Parathyroid adenoma (tissue), 2 donors: ENCODE data around the gene ZNF677.
"Not testable (repeated sequence)": the region's sequence is repeated elsewhere in the genome, so short reads cannot be mapped to it uniquely, and the experiment has no call there.

ENCODE experiments used
- H2AFZ ChIP-seq: fragments of 300-600 bp; sonication (generic); one replicate; pipeline ENCODE4 v1.7.0; 2017; ENCODE audit warnings: antibody characterized with exemption, mild to moderate bottlenecking
- H3K27ac ChIP-seq: fragments of 300-600 bp; sonication (generic); one replicate; pipeline ENCODE4 v1.7.0; 2017
- H3K27me3 ChIP-seq: fragments of 300-600 bp; sonication (generic); one replicate; pipeline ENCODE4 v1.7.0; 2017; ENCODE audit warnings: low read length; ENCODE audit not compliant: control insufficient read depth, insufficient read depth
- H3K36me3 ChIP-seq: fragments of 300-600 bp; sonication (generic); one replicate; pipeline ENCODE4 v1.7.0; 2017; ENCODE audit warnings: low read length; ENCODE audit not compliant: control insufficient read depth, insufficient read depth
- H3K4me1 ChIP-seq: fragments of 300-600 bp; sonication (generic); one replicate; pipeline ENCODE4 v1.7.0; 2017; ENCODE audit warnings: control low read depth
- H3K4me2 ChIP-seq: fragments of 300-600 bp; sonication (generic); one replicate; pipeline ENCODE4 v1.7.0; 2017; ENCODE audit warnings: low read length
- H3K4me3 ChIP-seq: fragments of 300-600 bp; sonication (generic); one replicate; pipeline ENCODE4 v1.7.0; 2017; ENCODE audit warnings: low read depth, low read length
- H3K79me2 ChIP-seq: fragments of 300-600 bp; sonication (generic); one replicate; pipeline ENCODE4 v1.7.0; 2017; ENCODE audit warnings: control low read depth
- H3K9ac ChIP-seq: fragments of 300-600 bp; sonication (generic); one replicate; pipeline ENCODE4 v1.7.0; 2017; ENCODE audit warnings: mild to moderate bottlenecking
- H3K9me3 ChIP-seq: fragments of 300-600 bp; sonication (generic); one replicate; pipeline ENCODE4 v1.7.0; 2017; ENCODE audit warnings: low read length; ENCODE audit not compliant: control insufficient read depth
- CTCF ChIP-seq: fragments of 300-600 bp; sonication (generic); IDR thresholded peaks from one replicate; pipeline ENCODE4 v1.7.0; 2017; ENCODE audit warnings: antibody characterized with exemption, mild to moderate bottlenecking
- donor health status: primary hyperparathyroidism.

The ZNF677 gene

GRCh38 chr19:53237114-53237777 lies 17.4 kb downstream of the ZNF677 start:
- H3K79me2 ChIP-seq: no peaks in the 10 kb centered on the region
- peaks cover 7% of the 10 kb centered on the region for H3K9me3 ChIP-seq
- H2AFZ ChIP-seq: no peak overlapping the region
- no peak overlapping the region for H3K27ac ChIP-seq
- H3K4me2 ChIP-seq: no peak overlapping the region
- no peak for TF ChIP-seq CTCF
- H3K4me3 ChIP-seq: no peak overlapping the region
- no peaks in the 10 kb centered on the region for H3K27me3 ChIP-seq
- no peaks in the 10 kb centered on the region for H3K4me1 ChIP-seq
- peaks cover 27% of the 10 kb centered on the region for H3K36me3 ChIP-seq
- H3K9ac ChIP-seq: no peak overlapping the region

GRCh38 chr19:53224606-53225005 lies 30.1 kb downstream of the ZNF677 start:
- H3K4me2 ChIP-seq: no peak overlapping the region
- H3K4me1 ChIP-seq: no peaks in the 10 kb centered on the region
- no peaks in the 10 kb centered on the region for H3K9me3 ChIP-seq

GRCh38 chr19:53222716-53223115 lies 32.0 kb downstream of the ZNF677 start:
- not testable (repeated sequence) for H3K4me2 ChIP-seq, H3K9me3 ChIP-seq, H3K4me3 ChIP-seq, H3K4me1 ChIP-seq, H3K9ac ChIP-seq, H3K27me3 ChIP-seq, H3K36me3 ChIP-seq, H2AFZ ChIP-seq, H3K27ac ChIP-seq, H3K79me2 ChIP-seq

More at GRCh38 chr19:53224606-53225005, 30.1 kb downstream of the ZNF677 start:
- H3K36me3 ChIP-seq: no peaks in the 10 kb centered on the region
- H3K27me3 ChIP-seq: no peaks in the 10 kb centered on the region
- H2AFZ ChIP-seq: no peak overlapping the region
- no peak for TF ChIP-seq CTCF
- no peak overlapping the region for H3K9ac ChIP-seq
- H3K79me2 ChIP-seq: no peaks in the 10 kb centered on the region
- no peak overlapping the region for H3K4me3 ChIP-seq
- H3K27ac ChIP-seq: no peak overlapping the region

- H3K27me3 ChIP-seq: no peaks in the 10 kb centered on the region
- no peaks in the 10 kb centered on the region for H3K79me2 ChIP-seq
- H3K4me2 ChIP-seq: no peak overlapping the region
- H3K4me1 ChIP-seq: no peaks in the 10 kb centered on the region
- no peak for TF ChIP-seq CTCF
- peaks cover 13% of the 10 kb centered on the region for H3K9me3 ChIP-seq
- no peak overlapping the region for H3K9ac ChIP-seq
- no peak overlapping the region for H2AFZ ChIP-seq
- no peak overlapping the region for H3K27ac ChIP-seq
- peaks cover 13% of the 10 kb centered on the region for H3K36me3 ChIP-seq
- H3K4me3 ChIP-seq: no peak overlapping the region
These were observed 41.9 kb downstream of the ZNF677 start for GRCh38 chr19:53212703-53213320.

- H3K4me1 ChIP-seq, H2AFZ ChIP-seq, H3K9ac ChIP-seq, H3K4me2 ChIP-seq, H3K79me2 ChIP-seq, H3K4me3 ChIP-seq, H3K27ac ChIP-seq, H3K27me3 ChIP-seq: not testable (repeated sequence)
- peaks cover 13% of the 10 kb centered on the region for H3K36me3 ChIP-seq
- peaks cover 13% of the 10 kb centered on the region for H3K9me3 ChIP-seq
These were observed 43.1 kb downstream of the ZNF677 start for GRCh38 chr19:53211554-53211953.
